Fibroblast of skin of right biceps (primary cell): Measurements from ENCODE around the gene PDSS2.

Experiments used
- DNase-seq: peaks from one replicate; pipeline ENCODE4 v3.0.0-alpha.2; 2013

The PDSS2 gene

GRCh38 chr6:107114926-107115694 is 344.3 kb downstream of the PDSS2 start, which contains the start of gene BEND3:
Gene BEND3 (minus strand): TSS chr6:107115515. CDS start chr6:107099285, 16,230 bp downstream.
- peak; percentile 30 for DNase-seq

- DNase-seq = peak; percentile 85
These were observed 345.0 kb downstream of the PDSS2 start for GRCh38 chr6:107114213-107114925.

GRCh38 chr6:107110200-107110599 is 349.2 kb downstream of the PDSS2 start:
- peak; percentile 18 for DNase-seq

- DNase-seq = no peak
These were observed 351.0 kb downstream of the PDSS2 start for GRCh38 chr6:107108201-107108890.

- DNase-seq = no peak
These were observed 351.6 kb downstream of the PDSS2 start for GRCh38 chr6:107107791-107108190.

GRCh38 chr6:107106165-107106564 is 353.2 kb downstream of the PDSS2 start:
- no peak for DNase-seq

- DNase-seq = no peak
These were observed 353.8 kb downstream of the PDSS2 start for GRCh38 chr6:107105511-107106116.

GRCh38 chr6:107103082-107103481 is 356.3 kb downstream of the PDSS2 start:
- DNase-seq = no peak
